Pulmonary artery endothelial cell (primary cell): ENCODE data around the gene VPREB1. TPM values are rescaled to one million over a fixed set of nuclear protein-coding genes. Genes with fewer than 3 reads are reported as not detected.
"Not testable (repeated sequence)": the region's sequence is repeated elsewhere in the genome, so short reads cannot be mapped to it uniquely, and the experiment has no call there.

Source experiments
- DNase-seq: peaks from one replicate; pipeline ENCODE4 v3.0.0-alpha.2; 2011; ENCODE audit warnings: low read depth, low spot score
- total RNA-seq: library from RNA; depleted of rRNA; stranded (reverse); fragments of >200 nt; gene quantifications from 2 replicates; pipeline ENCODE4 v1.2.3, GENCODE V29; 2014

The VPREB1 gene
- total RNA-seq, 1 donor from 2014 or later = not detected

DNA sequence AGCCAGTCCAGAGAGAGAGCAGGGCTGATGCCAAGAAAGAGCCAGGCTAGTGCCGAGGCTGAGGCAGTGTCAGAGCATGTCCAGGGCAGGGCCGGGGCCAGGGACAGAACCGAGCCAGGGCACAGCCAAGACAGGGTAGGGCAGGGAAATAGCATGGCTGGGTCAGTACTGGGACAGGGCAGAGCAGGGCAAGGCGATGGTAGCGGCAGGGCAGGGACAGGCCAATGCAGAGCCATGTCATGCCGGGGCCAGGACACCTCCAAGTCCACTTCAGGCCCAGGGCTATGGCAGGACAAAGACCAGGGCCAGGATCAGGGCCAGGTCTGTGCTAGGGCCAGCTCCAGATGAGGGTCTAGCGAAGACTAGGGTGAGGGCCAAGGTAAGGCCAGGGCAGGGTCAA lies 48.9 kb downstream of the VPREB1 start:
- not testable (repeated sequence) for DNase-seq

DNA sequence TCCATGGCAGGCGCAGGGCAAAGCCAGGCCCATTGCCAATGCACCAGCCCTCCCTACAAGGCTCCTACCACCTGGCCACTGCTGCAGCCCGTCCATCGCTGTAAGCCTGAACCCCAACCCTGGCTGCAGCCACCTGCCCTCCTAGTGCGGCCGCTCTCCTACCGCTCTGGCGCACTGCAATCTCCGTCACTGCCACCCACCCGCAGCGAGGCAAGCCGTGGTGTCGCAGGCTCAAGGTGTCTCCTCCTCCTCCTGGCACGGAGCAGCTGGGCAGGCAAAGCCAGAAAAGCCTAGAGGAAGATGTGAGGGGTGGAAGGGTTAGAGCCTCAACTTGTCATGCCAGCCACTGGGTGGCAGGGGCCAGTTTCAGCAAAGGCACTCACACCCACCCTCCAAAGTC lies 50.1 kb downstream of the VPREB1 start:
- DNase-seq = not testable (repeated sequence)
